HTERT RPE-1 (cell line): Measurements from ENCODE around the gene CMIP.

Experiments used
- in situ Hi-C: fragments of 300-500 bp; cut with MboI; formaldehyde crosslinking; loops from 4 replicates; pipeline ENCODE4 v1.14.3; 2020; ENCODE audit warnings: low sequenced_read_pairs

CMIP gene

GRCh38 chr16:81629034-81629802 lies 184.6 kb downstream of the CMIP start:
- in situ Hi-C loops: no loop called here

GRCh38 chr16:81629896-81630634 lies 185.5 kb downstream of the CMIP start:
- in situ Hi-C loops: no loop called here

- in situ Hi-C loops: no loop called here
Observed at GRCh38 chr16:81630635-81631031, 186.0 kb downstream of the CMIP start.

- in situ Hi-C loops: no loop called here
Observed at GRCh38 chr16:81632392-81633146, 188.0 kb downstream of the CMIP start.

GRCh38 chr16:81633147-81633619 lies 188.6 kb downstream of the CMIP start:
- in situ Hi-C loops: no loop called here

GRCh38 chr16:81633680-81634379 lies 189.2 kb downstream of the CMIP start:
- in situ Hi-C loops: no loop called here

GRCh38 chr16:81634380-81635062 lies 189.9 kb downstream of the CMIP start:
- in situ Hi-C loops: no loop called here

- in situ Hi-C loops: no loop called here
Observed at GRCh38 chr16:81635063-81635937, 190.7 kb downstream of the CMIP start.

GRCh38 chr16:81636298-81636993 lies 191.8 kb downstream of the CMIP start:
- in situ Hi-C loops: no loop called here

- in situ Hi-C loops: no loop called here
Observed at GRCh38 chr16:81637336-81638235, 193.0 kb downstream of the CMIP start.

- in situ Hi-C loops: no loop called here
Observed at GRCh38 chr16:81638286-81638945, 193.8 kb downstream of the CMIP start.

- in situ Hi-C loops: no loop called here
Observed at GRCh38 chr16:81639348-81639747, 194.7 kb downstream of the CMIP start.

GRCh38 chr16:81639931-81640680 lies 195.5 kb downstream of the CMIP start:
- in situ Hi-C loops: no loop called here

- in situ Hi-C loops: no loop called here
Observed at GRCh38 chr16:81640681-81641070, 196.1 kb downstream of the CMIP start.

- in situ Hi-C loops: no loop called here
Observed at GRCh38 chr16:81641395-81642106, 196.9 kb downstream of the CMIP start.

GRCh38 chr16:81642107-81642436 lies 197.5 kb downstream of the CMIP start:
- in situ Hi-C loops: no loop called here
